HG03108 (cell line): ENCODE results near the gene CEP112.
"Not testable (repeated sequence)": the region's sequence is repeated elsewhere in the genome, so short reads cannot be mapped to it uniquely, and the experiment has no call there.

Experiments used
- ATAC-seq: cut with Tn5 transposase; IDR thresholded peaks from one replicate; pipeline ENCODE4 v1.9.1; 2021; ENCODE audit warnings: moderate library complexity; ENCODE audit not compliant: unreplicated experiment

CEP112 gene

GRCh38 chr17:65699459-65699858, 492.5 kb downstream of the CEP112 start:
- ATAC-seq: no peak

- no peak for ATAC-seq
Measured at GRCh38 chr17:65698381-65699061, 493.4 kb downstream of the CEP112 start.

- no peak for ATAC-seq
Measured at GRCh38 chr17:65697661-65698060, 494.3 kb downstream of the CEP112 start.

GRCh38 chr17:65696739-65697394, 495.1 kb downstream of the CEP112 start:
- no peak for ATAC-seq

GRCh38 chr17:65694601-65695000, 497.3 kb downstream of the CEP112 start:
- ATAC-seq: no peak

GRCh38 chr17:65690626-65691310, 501.2 kb downstream of the CEP112 start:
- no peak for ATAC-seq

- no peak for ATAC-seq
Measured at GRCh38 chr17:65688307-65688706, 503.6 kb downstream of the CEP112 start.

- no peak for ATAC-seq
Measured at GRCh38 chr17:65685110-65685509, 506.8 kb downstream of the CEP112 start.

- no peak for ATAC-seq
Measured at GRCh38 chr17:65684631-65685030, 507.3 kb downstream of the CEP112 start.

GRCh38 chr17:65683428-65683827, 508.5 kb downstream of the CEP112 start:
- no peak for ATAC-seq

- ATAC-seq: not testable (repeated sequence)
Measured at GRCh38 chr17:65681763-65682162, 510.2 kb downstream of the CEP112 start.

- no peak for ATAC-seq
Measured at GRCh38 chr17:65679165-65679845, 512.6 kb downstream of the CEP112 start.

GRCh38 chr17:65678546-65678945, 513.4 kb downstream of the CEP112 start:
- no peak for ATAC-seq

- no peak for ATAC-seq
Measured at GRCh38 chr17:65677932-65678331, 514.0 kb downstream of the CEP112 start.

- ATAC-seq: no peak
Measured at GRCh38 chr17:65674246-65675045, 517.5 kb downstream of the CEP112 start.

GRCh38 chr17:65670667-65671371, 521.1 kb downstream of the CEP112 start:
- ATAC-seq: no peak

- no peak for ATAC-seq
Measured at GRCh38 chr17:65668211-65668610, 523.7 kb downstream of the CEP112 start.

- no peak for ATAC-seq
Measured at GRCh38 chr17:65667656-65668055, 524.3 kb downstream of the CEP112 start.

GRCh38 chr17:65666876-65667321, 525.0 kb downstream of the CEP112 start:
- ATAC-seq: no peak

- ATAC-seq: no peak
Measured at GRCh38 chr17:65665966-65666365, 526.0 kb downstream of the CEP112 start.
